ENCODE data around the gene TMEM238. TPM values are rescaled to one million over a fixed set of nuclear protein-coding genes. Genes with fewer than 3 reads are reported as not detected.

Gene TMEM238
- total and polyA plus RNA-seq, 2 donors (not counting 1 experiment from before 2014, with no cell fraction given): 0.33 TPM; not detected in 1

GRCh38 chr19:55353803-55354697 is 30.0 kb downstream of the TMEM238 start:
- no peak for TF ChIP-seq CTCF (conservative IDR thresholded peaks at IDR 0.05 in 1 of 2, IDR thresholded peaks at IDR 0.05 in 1 of 2; ENCODE audit: low read depth in 1 of 2, low read length in 2 of 2)
- TF ChIP-seq EZH2 (IDR thresholded peaks at IDR 0.05; ENCODE audit: low read length, missing control alignments): no peak
- Histone ChIP-seq H3K79me2 (ENCODE audit: control insufficient read depth, insufficient read depth, low read length) (no peaks in the 10 kb centered on the region), H3K4me2 (ENCODE audit: extremely low read depth, insufficient read depth, low read length) (peak overlapping the region; percentile 86), H3K9me3 (ENCODE audit: control insufficient read depth, insufficient read depth, low read depth, low read length) (no peaks in the 10 kb centered on the region), H3K27me3 (ENCODE audit: control insufficient read depth, insufficient read depth, low read length) (peaks cover 31% of the 10 kb centered on the region), H3K4me3 (replicated peaks in 1 of 4; ENCODE audit: control extremely low read depth in 1 of 4, insufficient read depth in 1 of 4, low read depth in 3 of 4, low read length in 4 of 4) (peak overlapping the region; percentile 28 to 51 (median 42)), H4K20me1 (ENCODE audit: control insufficient read depth, extremely low read depth, insufficient read depth, low read length) (no peaks in the 10 kb centered on the region), H2AFZ (ENCODE audit: low read length) (no peak overlapping the region), H3K9ac (ENCODE audit: insufficient read depth, low read length) (no peak overlapping the region), H3K36me3 (ENCODE audit: control insufficient read depth, insufficient read depth, low read length) (no peaks in the 10 kb centered on the region), H3K4me1 (ENCODE audit: control insufficient read depth, extremely low read depth, insufficient read depth, low read length) (no peaks in the 10 kb centered on the region), H3K27ac (ENCODE audit: insufficient read depth, low read length) (no peak overlapping the region)
- DNase-seq (ENCODE audit: low read depth in 2 of 2): peak in 1 of 2 donors; percentile 53

GRCh38 chr19:55353356-55353802 is 30.7 kb downstream of the TMEM238 start:
- Histone ChIP-seq H3K4me2 (ENCODE audit: extremely low read depth, insufficient read depth, low read length) (peak overlapping the region; percentile 86), H3K79me2 (ENCODE audit: control insufficient read depth, insufficient read depth, low read length) (no peaks in the 10 kb centered on the region), H3K4me1 (ENCODE audit: control insufficient read depth, extremely low read depth, insufficient read depth, low read length) (no peaks in the 10 kb centered on the region), H3K9ac (ENCODE audit: insufficient read depth, low read length) (no peak overlapping the region), H3K27me3 (ENCODE audit: control insufficient read depth, insufficient read depth, low read length) (peaks cover 31% of the 10 kb centered on the region), H2AFZ (ENCODE audit: low read length) (no peak overlapping the region), H3K36me3 (ENCODE audit: control insufficient read depth, insufficient read depth, low read length) (no peaks in the 10 kb centered on the region), H3K4me3 (replicated peaks in 1 of 4; ENCODE audit: control extremely low read depth in 1 of 4, insufficient read depth in 1 of 4, low read depth in 3 of 4, low read length in 4 of 4) (peak overlapping the region; percentile 28 to 51 (median 42)), H3K27ac (ENCODE audit: insufficient read depth, low read length) (no peak overlapping the region), H3K9me3 (ENCODE audit: control insufficient read depth, insufficient read depth, low read depth, low read length) (no peaks in the 10 kb centered on the region), H4K20me1 (ENCODE audit: control insufficient read depth, extremely low read depth, insufficient read depth, low read length) (no peaks in the 10 kb centered on the region)
- DNase-seq (ENCODE audit: low read depth in 2 of 2): no peak
- TF ChIP-seq CTCF (conservative IDR thresholded peaks at IDR 0.05 in 1 of 2, IDR thresholded peaks at IDR 0.05 in 1 of 2; ENCODE audit: low read depth in 1 of 2, low read length in 2 of 2) (no peak), EZH2 (IDR thresholded peaks at IDR 0.05; ENCODE audit: low read length, missing control alignments) (peak; percentile 88)

- no peaks in the 10 kb centered on the region for H4K20me1 ChIP-seq (ENCODE audit: control insufficient read depth, extremely low read depth, insufficient read depth, low read length)
- H3K9me3 ChIP-seq (ENCODE audit: control insufficient read depth, insufficient read depth, low read depth, low read length): no peaks in the 10 kb centered on the region
- no peaks in the 10 kb centered on the region for H3K36me3 ChIP-seq (ENCODE audit: control insufficient read depth, insufficient read depth, low read length)
- H3K27ac ChIP-seq (ENCODE audit: insufficient read depth, low read length): no peak overlapping the region
- H3K4me3 ChIP-seq (replicated peaks in 1 of 4; ENCODE audit: control extremely low read depth in 1 of 4, insufficient read depth in 1 of 4, low read depth in 3 of 4, low read length in 4 of 4): no peak overlapping the region
- H3K4me1 ChIP-seq (ENCODE audit: control insufficient read depth, extremely low read depth, insufficient read depth, low read length): no peaks in the 10 kb centered on the region
- DNase-seq (ENCODE audit: low read depth in 2 of 2): no peak
- peaks cover 31% of the 10 kb centered on the region for H3K27me3 ChIP-seq (ENCODE audit: control insufficient read depth, insufficient read depth, low read length)
- H3K79me2 ChIP-seq (ENCODE audit: control insufficient read depth, insufficient read depth, low read length): no peaks in the 10 kb centered on the region
- H3K4me2 ChIP-seq (ENCODE audit: extremely low read depth, insufficient read depth, low read length): no peak overlapping the region
- TF ChIP-seq CTCF (conservative IDR thresholded peaks at IDR 0.05 in 1 of 2, IDR thresholded peaks at IDR 0.05 in 1 of 2; ENCODE audit: low read depth in 1 of 2, low read length in 2 of 2) (no peak), EZH2 (IDR thresholded peaks at IDR 0.05; ENCODE audit: low read length, missing control alignments) (no peak)
- H3K9ac ChIP-seq (ENCODE audit: insufficient read depth, low read length): no peak overlapping the region
- H2AFZ ChIP-seq (ENCODE audit: low read length): no peak overlapping the region
Measured at GRCh38 chr19:55352549-55353145, 31.4 kb downstream of the TMEM238 start.
